NCI-H2196 treated with DMSO at 0.1 percent for 48 hours (cell line): ENCODE data around the gene MORN3.
"Not testable (repeated sequence)": the region's sequence is repeated elsewhere in the genome, so short reads cannot be mapped to it uniquely, and the experiment has no call there.

Experiments used
- DNase-seq: peaks from one replicate; lab custom pipeline; 2025; ENCODE audit not compliant: unreplicated experiment; lab: John Stamatoyannopoulos, UW

MORN3 gene

GRCh38 chr12:121641343-121641630 lies 28.2 kb downstream of the MORN3 start:
- DNase-seq, result no peak

GRCh38 chr12:121638298-121639202 lies 30.9 kb downstream of the MORN3 start:
- DNase-seq, result no peak

- no peak for DNase-seq
These were observed 32.1 kb downstream of the MORN3 start for GRCh38 chr12:121637231-121637914.

- no peak for DNase-seq
These were observed 34.6 kb downstream of the MORN3 start for GRCh38 chr12:121634836-121635235.

- DNase-seq, result not testable (repeated sequence)
These were observed 35.6 kb downstream of the MORN3 start for GRCh38 chr12:121633833-121634196.

GRCh38 chr12:121632069-121632970 lies 37.1 kb downstream of the MORN3 start:
- DNase-seq, result no peak

GRCh38 chr12:121630791-121631355 lies 38.6 kb downstream of the MORN3 start:
- DNase-seq, result no peak

GRCh38 chr12:121628536-121628935 lies 40.9 kb downstream of the MORN3 start:
- no peak for DNase-seq

GRCh38 chr12:121628037-121628436 lies 41.4 kb downstream of the MORN3 start:
- DNase-seq, result no peak

- no peak for DNase-seq
These were observed 42.4 kb downstream of the MORN3 start for GRCh38 chr12:121626853-121627640.

GRCh38 chr12:121626087-121626852 lies 43.2 kb downstream of the MORN3 start, which contains the start of gene ORAI1:
Gene ORAI1, plus strand, starts transcription at chr12:121626530.
- DNase-seq, result peak; percentile 87

GRCh38 chr12:121620333-121620891 lies 49.0 kb downstream of the MORN3 start:
- no peak for DNase-seq

GRCh38 chr12:121618659-121619233 lies 50.7 kb downstream of the MORN3 start:
- no peak for DNase-seq

- no peak for DNase-seq
These were observed 54.5 kb downstream of the MORN3 start for GRCh38 chr12:121614872-121615467.

- DNase-seq, result no peak
These were observed 56.0 kb downstream of the MORN3 start for GRCh38 chr12:121613462-121613861.

- DNase-seq, result no peak
These were observed 58.1 kb downstream of the MORN3 start for GRCh38 chr12:121611306-121611705.

- DNase-seq, result no peak
These were observed 59.0 kb downstream of the MORN3 start for GRCh38 chr12:121610239-121611149.
